Psoas muscle (tissue), 8 donors: Measurements from ENCODE around the gene ZNF367. TPM values are rescaled to one million over a fixed set of nuclear protein-coding genes. Genes with fewer than 3 reads are reported as not detected.

Experiments
- ATAC-seq, 4 donors: fragments of 200-7000 bp; cut with Tn5 transposase; one replicate each; pipeline ENCODE4 v1.9.1; 2020; ENCODE audit warnings: moderate library complexity in 3 of 4, mild to moderate bottlenecking in 2 of 4
- DNase-seq, 2 donors: peaks; one replicate each; pipeline ENCODE4 v3.0.0-alpha.2; 2020
- H3K27ac ChIP-seq: fragments of 200-600 bp; one replicate; pipeline ENCODE4 v1.8.0; 2022
- H3K27me3 ChIP-seq, 3 donors: fragments of 200-600 bp in 1 of 3; one replicate each; pipeline versions ENCODE4 v1.6.1 to v1.8.0; 2013 to 2022; ENCODE audit warnings: low read length in 2 of 3, mild to moderate bottlenecking in 2 of 3, moderate library complexity in 1 of 3; ENCODE audit not compliant: insufficient read depth in 3 of 3
- H3K36me3 ChIP-seq, 2 donors: fragments of 200-600 bp in 1 of 2; one replicate each; pipeline versions ENCODE4 v1.6.1 to v1.8.0; 2013 to 2022; ENCODE audit warnings: low read depth in 1 of 2, mild to moderate bottlenecking in 1 of 2, moderate library complexity in 1 of 2; ENCODE audit not compliant: insufficient read depth in 1 of 2
- H3K4me1 ChIP-seq: fragments of 200-600 bp; one replicate; pipeline ENCODE4 v1.8.0; 2022
- H3K4me3 ChIP-seq: fragments of 200-600 bp; one replicate; pipeline ENCODE4 v1.8.0; 2022; ENCODE audit warnings: mild to moderate bottlenecking
- H3K9me3 ChIP-seq: fragments of 200-600 bp; one replicate; pipeline ENCODE4 v1.8.0; 2022
- CTCF ChIP-seq: fragments of 200-600 bp; IDR thresholded peaks from one replicate; pipeline ENCODE4 v1.8.0; 2022; ENCODE audit warnings: antibody characterized with exemption
- WGBS, 3 donors: extraction: QIAGEN DNeasy Blood & Tissue Kit; methylation state at CpG; one replicate each; pipeline versions ENCODE4 v1.1.6 to v1.1.7; 2013; 5-methylcytosine and 5-hydroxymethylcytosine counted together
- intact Hi-C, 2 donors: fragments of 100-400 bp; cut with DNase I; formaldehyde crosslinking; loops; one replicate each; pipeline versions ENCODE4 v1.11.0 to v1.14.2; 2022
- long read RNA-seq, 2 donors: library from polyadenylated mRNA; unstranded; transcript quantifications; one replicate each; pipeline ENCODE4 v2.0.0, GENCODE V29; 2021
- polyA plus RNA-seq, 3 donors: library from polyadenylated mRNA; stranded (reverse); fragments of 200-250 nt; gene quantifications; one replicate each; pipeline ENCODE4 v1.2.3, GENCODE V29; 2013
- total RNA-seq, 4 donors: library from RNA; stranded (reverse); fragmentation: NEBNext Ultra II Directional in 2 of 4; extraction: Animal tissue kit (Norgen Biotek cat#: 25700) in 2 of 4; gene quantifications; one replicate each; pipeline versions ENCODE4 v1.2.1 to v1.2.4, GENCODE V29; 2021 to 2023
- donor health status: healthy with polysubstance abuse.
- donor health status: DM: no; HTN: no; CAD: no; lungs with moderate emphysema.
- donor health status: Bipolar disorder and iron deficiency.
- donor health status: healthy.
- donor health status: DM: yes; HTN: yes; CAD: no.
- donor health status: DM: no; HTN: no; CAD: no.
- donor health status: DM: no; HTN: no; CAD: no.
- donor health status: DM: yes; HTN: yes; CAD: no.

The ZNF367 gene
- total RNA-seq, result 1 to 10 TPM in 2 of 4 donors, under 1 TPM in 2; 0.69 to 1.9 (median 1.2) TPM
- polyA plus RNA-seq, result 1 to 10 TPM; 1.0 to 3.3 (median 1.7) TPM
- long read RNA-seq, donor 1, partial matches to known transcripts, result 1 of 4 reads
- long read RNA-seq, donor 1, other reads (novel, unspliced or antisense), result 0 of 4 reads
- long read RNA-seq, donor 2, transcript ZNF367-201 (5 exons, 3,646 nt), result major isoform, 8 of 9 reads
- long read RNA-seq, donor 2, partial matches to known transcripts, result 0 of 9 reads
- long read RNA-seq, donor 2, other reads (novel, unspliced or antisense), result 1 of 9 reads

- Histone ChIP-seq H3K27ac (peak within 1 kb of the TSS; percentile 95), H3K9me3 (no peaks in the 10 kb centered on the region), H3K4me3 (peak within 1 kb of the TSS; percentile 80), H3K36me3 (no peaks in the 10 kb centered on the region), H3K4me1 (peaks cover 27% of the 10 kb centered on the region), H3K27me3 (no peaks in the 10 kb centered on the region)
- intact Hi-C loops, result loop anchor here in 1 of 2 donors (2.0 kb wide), 1 partner anchor 236 kb away; the partner anchor contains the start of gene PRXL2C
- TF ChIP-seq CTCF, result no peak
- DNase-seq (peak; percentile 98 to 99), ATAC-seq (peak; percentile 89 to 92 (median 90))
- 0 to 1% (median 0%) methylated on average over 61 to 100 of the region's 100 CpGs for WGBS, 3 donors
These were observed at the start of gene ZNF367 for GRCh38 chr9:96418083-96418919. TSS of gene ZNF367 (minus strand) at chr9:96418370. CDS start at chr9:96418032, 338 bp downstream.

DNA sequence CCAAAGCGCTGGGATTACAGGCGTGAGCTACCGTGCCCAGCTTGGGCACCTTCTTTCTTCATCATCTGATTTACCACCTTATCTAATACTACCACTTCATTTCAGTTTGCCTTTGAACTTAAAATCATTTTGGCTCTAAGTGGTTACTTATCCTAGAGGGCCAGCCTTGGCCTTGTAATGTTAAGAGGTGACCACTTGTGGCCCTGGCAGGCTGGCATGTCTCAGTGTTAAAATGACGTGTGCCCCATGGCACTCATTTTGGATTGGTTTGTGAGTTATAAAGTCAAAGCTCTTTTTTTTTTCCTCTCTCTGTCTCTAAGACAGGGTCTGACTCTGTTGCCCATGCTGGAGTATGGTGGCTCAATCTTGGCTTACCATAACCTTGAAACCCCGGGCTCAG, 49.6 kb upstream of the ZNF367 start:
- DNase-seq, result no peak
- no peak for ATAC-seq
- intact Hi-C loops, result no loop called here
- H3K27ac ChIP-seq, result no peak overlapping the region
- no peak for TF ChIP-seq CTCF
- no peaks in the 10 kb centered on the region for H3K9me3 ChIP-seq
- peaks cover 8% of the 10 kb centered on the region for H3K4me1 ChIP-seq
- H3K36me3 ChIP-seq, result peaks cover 0 to 72% of the 10 kb centered on the region in 2 donors
- no peak overlapping the region for H3K4me3 ChIP-seq
- WGBS, 3 donors, result 87 to 95% (median 94%) methylated on average over 5 of the region's 5 CpGs
- H3K27me3 ChIP-seq, result no peaks in the 10 kb centered on the region

DNA sequence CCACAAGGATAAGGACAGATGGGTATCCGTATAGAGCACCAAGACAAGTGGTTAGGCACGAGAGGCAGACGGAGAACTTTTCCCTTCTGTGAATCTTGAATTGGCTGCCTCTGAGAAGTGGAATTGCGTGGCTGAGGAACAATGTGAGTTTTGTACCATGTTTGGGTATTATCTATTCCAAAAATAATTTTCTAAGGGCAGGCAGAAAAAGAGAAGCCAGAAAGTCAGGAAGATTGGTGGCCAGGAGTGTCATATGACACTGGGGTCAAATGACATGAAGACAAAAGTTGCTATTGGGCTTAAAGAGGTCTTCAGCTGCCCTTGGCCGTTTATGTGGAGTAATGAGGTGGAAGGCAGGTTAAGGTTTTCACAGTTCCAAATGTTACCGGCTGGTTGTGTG, 46.3 kb upstream of the ZNF367 start:
- Histone ChIP-seq H3K4me3 (no peak overlapping the region), H3K27ac (no peak overlapping the region), H3K9me3 (no peaks in the 10 kb centered on the region), H3K36me3 (peaks cover 0 to 45% of the 10 kb centered on the region in 2 donors), H3K27me3 (no peaks in the 10 kb centered on the region), H3K4me1 (peaks cover 8% of the 10 kb centered on the region)
- ATAC-seq (no peak), DNase-seq (no peak)
- TF ChIP-seq CTCF, result no peak
- 25 to 58% (median 39%) methylated on average over 6 of the region's 6 CpGs for WGBS, 3 donors
- intact Hi-C loops, result no loop called here

DNA sequence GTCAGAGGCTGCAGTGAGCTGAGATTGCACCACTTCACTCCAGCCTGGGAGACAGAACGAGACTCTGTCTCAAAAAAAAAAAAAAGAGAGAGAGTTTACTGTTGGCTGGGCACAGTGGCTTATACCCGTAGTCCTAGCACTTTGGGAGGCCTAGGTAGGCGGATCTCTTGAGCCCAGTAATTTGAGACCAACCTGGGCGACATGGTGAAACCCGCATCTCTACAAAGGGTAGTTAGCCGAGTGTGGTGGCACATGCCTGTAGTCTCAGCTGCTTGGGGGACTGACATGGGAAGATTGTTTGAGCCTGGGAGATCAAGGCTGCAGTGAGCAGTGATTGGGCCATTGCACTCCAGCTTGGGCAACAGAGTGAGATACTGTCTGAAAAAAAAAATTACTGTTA, 44.4 kb upstream of the ZNF367 start:
- TF ChIP-seq CTCF, result no peak
- 89 to 96% (median 94%) methylated on average over 6 of the region's 6 CpGs for WGBS, 3 donors
- Histone ChIP-seq H3K36me3 (peaks cover 0 to 43% of the 10 kb centered on the region in 2 donors), H3K4me1 (peaks cover 8% of the 10 kb centered on the region), H3K4me3 (no peak overlapping the region), H3K27ac (no peak overlapping the region), H3K27me3 (no peaks in the 10 kb centered on the region), H3K9me3 (no peaks in the 10 kb centered on the region)
- no peak for ATAC-seq
- intact Hi-C loops, result no loop called here
- DNase-seq, result no peak
